Subcutaneous adipose tissue (tissue), 4 donors: ENCODE results near the gene ELMOD2. TPM values are rescaled to one million over a fixed set of nuclear protein-coding genes. Genes with fewer than 3 reads are reported as not detected.

Experiments
- total RNA-seq, 4 donors: library from RNA; depleted of rRNA; stranded (reverse); fragments of >200 nt; gene quantifications; one replicate each; pipeline ENCODE4 v1.1.0, GENCODE V29; 2016
- TF ChIP-seq, protein P1 (sequence below): fragments of 450-650 bp; IDR thresholded peaks from one replicate; pipeline ENCODE4 v1.5.1; 2016; ENCODE audit warnings: low read depth, mild to moderate bottlenecking, control low read depth, antibody characterized with exemption, moderate library complexity

The ELMOD2 gene, protein sequence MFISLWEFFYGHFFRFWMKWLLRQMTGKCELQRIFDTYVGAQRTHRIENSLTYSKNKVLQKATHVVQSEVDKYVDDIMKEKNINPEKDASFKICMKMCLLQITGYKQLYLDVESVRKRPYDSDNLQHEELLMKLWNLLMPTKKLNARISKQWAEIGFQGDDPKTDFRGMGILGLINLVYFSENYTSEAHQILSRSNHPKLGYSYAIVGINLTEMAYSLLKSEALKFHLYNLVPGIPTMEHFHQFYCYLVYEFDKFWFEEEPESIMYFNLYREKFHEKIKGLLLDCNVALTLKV
- total RNA-seq, result 10 to 100 TPM; 17.0 to 26.6 (median 22.6) TPM

DNA sequence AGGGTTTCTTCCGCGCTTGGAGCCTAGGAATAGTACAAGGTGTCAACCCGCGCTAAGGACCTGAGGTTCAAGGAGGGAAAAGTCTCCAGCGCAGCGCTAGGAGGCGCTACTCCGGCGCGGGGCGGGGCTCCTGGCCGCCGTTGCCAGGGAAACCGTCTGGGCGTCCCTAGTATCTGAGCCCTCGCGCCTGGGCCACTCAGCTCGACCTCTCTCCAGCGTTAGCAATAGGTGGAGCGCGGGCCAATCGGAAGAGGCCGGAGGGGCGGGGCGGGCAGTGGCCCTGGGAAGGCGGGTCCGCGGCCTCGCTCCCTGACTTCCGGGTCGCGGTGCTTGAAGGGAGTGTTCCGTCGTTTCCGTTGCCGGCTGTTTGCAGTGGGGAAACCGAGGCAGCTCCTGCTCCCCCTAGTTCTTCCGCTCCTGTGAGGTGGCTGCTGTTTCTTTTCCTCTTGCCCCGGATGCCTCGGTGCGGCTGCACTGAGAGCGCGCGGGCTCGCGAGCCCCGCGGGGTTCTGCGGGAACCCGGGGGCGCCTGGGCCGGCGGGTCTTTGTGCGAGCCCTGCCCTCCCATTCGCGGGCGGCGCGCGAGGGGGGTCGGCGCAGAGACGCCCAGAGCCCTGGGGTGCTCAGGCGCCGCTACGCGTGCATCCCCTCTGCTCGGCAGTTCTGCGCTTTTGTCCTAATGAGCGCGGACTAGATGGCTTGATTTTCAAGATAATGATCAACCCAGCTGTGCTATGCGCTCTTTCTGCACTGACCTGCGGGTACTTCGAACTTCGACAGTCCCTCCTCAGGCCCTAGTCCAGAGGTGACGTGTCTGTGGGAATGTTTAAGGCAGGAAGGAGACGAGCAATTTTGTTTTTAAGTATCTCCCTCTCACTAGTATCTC, at the start of gene ELMOD2:
Gene ELMOD2, plus strand, starts transcription at position 312 of the 886 bp plus-strand sequence. CDS start 1,261 bp downstream, outside the sequence.
- TF ChIP-seq, protein P1, sequence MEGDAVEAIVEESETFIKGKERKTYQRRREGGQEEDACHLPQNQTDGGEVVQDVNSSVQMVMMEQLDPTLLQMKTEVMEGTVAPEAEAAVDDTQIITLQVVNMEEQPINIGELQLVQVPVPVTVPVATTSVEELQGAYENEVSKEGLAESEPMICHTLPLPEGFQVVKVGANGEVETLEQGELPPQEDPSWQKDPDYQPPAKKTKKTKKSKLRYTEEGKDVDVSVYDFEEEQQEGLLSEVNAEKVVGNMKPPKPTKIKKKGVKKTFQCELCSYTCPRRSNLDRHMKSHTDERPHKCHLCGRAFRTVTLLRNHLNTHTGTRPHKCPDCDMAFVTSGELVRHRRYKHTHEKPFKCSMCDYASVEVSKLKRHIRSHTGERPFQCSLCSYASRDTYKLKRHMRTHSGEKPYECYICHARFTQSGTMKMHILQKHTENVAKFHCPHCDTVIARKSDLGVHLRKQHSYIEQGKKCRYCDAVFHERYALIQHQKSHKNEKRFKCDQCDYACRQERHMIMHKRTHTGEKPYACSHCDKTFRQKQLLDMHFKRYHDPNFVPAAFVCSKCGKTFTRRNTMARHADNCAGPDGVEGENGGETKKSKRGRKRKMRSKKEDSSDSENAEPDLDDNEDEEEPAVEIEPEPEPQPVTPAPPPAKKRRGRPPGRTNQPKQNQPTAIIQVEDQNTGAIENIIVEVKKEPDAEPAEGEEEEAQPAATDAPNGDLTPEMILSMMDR, result no peak

DNA sequence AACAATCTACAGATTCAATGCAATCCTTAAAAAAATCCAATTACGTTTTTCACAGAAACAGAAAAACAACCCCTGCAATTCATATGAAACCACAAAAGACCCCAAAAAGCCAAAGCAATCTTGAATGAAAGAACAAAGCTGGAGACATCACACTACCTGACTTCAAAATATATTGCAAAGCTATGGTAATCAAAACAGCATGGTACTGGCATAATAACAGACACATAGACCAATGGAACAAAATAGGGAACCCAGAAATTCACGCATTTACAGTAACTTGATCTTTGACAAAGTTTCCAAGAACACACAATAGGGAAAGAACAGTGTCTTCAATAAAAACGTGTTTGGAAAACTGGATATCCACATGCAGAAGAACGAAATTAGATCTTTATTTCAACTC, 40.5 kb upstream of the ELMOD2 start:
- TF ChIP-seq, protein P1, result no peak

GRCh38 chr4:140485939-140486338, 38.0 kb upstream of the ELMOD2 start:
- TF ChIP-seq, protein P1, result no peak

DNA sequence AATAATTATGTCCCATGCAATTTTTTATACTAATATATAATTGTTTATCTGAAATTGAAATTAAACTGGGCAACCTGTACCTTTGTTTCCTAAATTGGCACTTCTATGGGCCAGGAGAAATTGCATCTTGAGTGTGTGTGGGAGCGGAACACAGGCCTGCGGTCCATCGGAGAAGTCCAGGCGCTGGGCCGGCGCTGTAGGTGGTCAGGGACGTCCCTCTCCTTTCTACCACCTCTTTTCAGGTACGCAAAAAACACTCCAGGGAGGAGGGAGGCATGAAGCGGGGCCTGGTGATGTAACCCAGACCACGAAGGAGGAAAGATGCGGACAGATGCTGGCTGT, 26.6 kb upstream of the ELMOD2 start:
- TF ChIP-seq, protein P1, result no peak

DNA sequence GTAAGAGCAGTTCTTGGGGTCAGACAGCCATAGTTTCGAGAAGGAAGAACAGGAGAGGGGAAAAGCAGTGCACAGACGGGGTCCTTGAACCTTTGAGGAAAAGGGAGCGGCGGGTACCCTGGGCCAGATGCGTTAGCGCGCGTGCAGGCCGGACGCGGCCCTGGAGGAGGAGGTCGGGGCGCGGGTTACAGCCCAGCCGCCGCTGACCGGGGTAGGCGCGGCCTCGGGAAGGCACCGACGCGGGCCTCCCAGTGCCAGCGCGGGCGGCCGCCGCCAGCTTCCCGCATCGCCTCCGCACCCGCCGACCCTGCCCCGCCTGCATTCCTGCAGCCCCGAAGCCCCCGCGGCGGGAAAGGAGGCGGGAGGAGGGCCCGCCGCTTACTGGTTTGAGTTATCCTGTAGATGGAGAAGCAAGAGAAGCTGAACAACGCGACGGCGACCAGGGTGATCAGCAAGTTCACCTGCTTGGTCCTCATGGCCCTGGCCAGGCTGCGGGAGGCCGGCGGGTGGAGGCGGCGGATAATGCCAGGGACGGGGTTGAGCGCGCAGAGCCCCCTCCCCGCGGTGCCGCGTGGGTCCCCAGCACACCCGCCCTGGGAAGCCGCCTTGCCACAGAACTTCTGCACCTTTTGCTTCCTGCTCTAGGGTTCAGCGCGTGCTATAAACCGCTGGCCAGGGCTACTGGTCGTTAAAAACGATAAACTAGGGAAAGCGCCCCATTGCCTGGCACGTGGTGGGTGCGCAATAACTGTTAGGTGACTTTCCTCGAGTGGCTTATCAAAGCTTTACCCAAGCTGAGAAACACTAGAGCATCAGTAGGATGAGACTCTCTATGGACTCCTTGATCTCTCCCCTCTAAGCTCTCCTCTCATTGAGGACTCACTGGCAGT, 26.0 kb upstream of the ELMOD2 start, which contains the start of gene MGAT4D:
Gene MGAT4D, minus strand, starts transcription at position 547 of the 890 bp plus-strand sequence. Its CDS starts 71 bp downstream, at position 476.
- TF ChIP-seq, protein P1, result no peak

DNA sequence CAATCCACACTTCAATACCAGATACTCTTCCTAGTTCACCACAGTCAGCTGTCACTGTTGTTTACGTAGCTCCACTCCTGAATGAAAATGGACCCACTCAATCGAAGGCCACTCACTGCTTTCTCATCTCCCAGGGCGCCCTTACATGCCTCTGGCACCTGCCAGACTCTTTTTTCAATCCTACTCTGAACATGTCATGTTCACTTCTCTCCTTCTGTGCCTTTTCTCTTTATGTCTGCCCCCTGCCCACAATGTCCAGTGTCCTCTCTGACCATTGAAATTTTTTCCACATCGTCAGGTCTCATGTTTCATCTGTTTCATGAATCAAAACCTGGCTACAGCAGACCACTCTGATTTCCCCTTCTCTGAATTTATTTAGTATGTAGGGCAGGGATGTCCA, 24.6 kb upstream of the ELMOD2 start:
- TF ChIP-seq, protein P1, result no peak
